Memory B cell (primary cell): ENCODE data around the gene GABBR1.
A peak's percentile ranks its signal among the peaks of the same experiment; 100 is the strongest.
"Not testable (repeated sequence)": the region's sequence is repeated elsewhere in the genome, so short reads cannot be mapped to it uniquely, and the experiment has no call there.

ENCODE experiments used
- ATAC-seq: fragments of 150-1000 bp; cut with Tn5 transposase; 2 replicates; pipeline ENCODE4 v1.10.0; 2021; ENCODE audit warnings: low read depth, mild to moderate bottlenecking, moderate library complexity
- DNase-seq, 2 donors: peaks; one replicate each; pipeline ENCODE4 v3.0.0; 2022; ENCODE audit warnings: low spot score in 2 of 2
- H3K27ac Mint-ChIP-seq: one replicate; pipeline ENCODE4 v1.8.0; 2022; ENCODE audit warnings: mild to moderate bottlenecking, moderate library complexity, mixed read lengths
- H3K27me3 Mint-ChIP-seq: one replicate; pipeline ENCODE4 v1.8.0; 2022; ENCODE audit warnings: mixed read lengths
- H3K36me3 Mint-ChIP-seq: one replicate; pipeline ENCODE4 v1.8.0; 2022; ENCODE audit warnings: mild to moderate bottlenecking, mixed read lengths
- H3K4me1 Mint-ChIP-seq: one replicate; pipeline ENCODE4 v1.8.0; 2022; ENCODE audit warnings: mixed read lengths
- H3K4me3 Mint-ChIP-seq: one replicate; pipeline ENCODE4 v1.8.0; 2022; ENCODE audit warnings: mild to moderate bottlenecking, moderate library complexity, mixed read lengths
- H3K9me3 Mint-ChIP-seq: one replicate; pipeline ENCODE4 v1.8.0; 2022; ENCODE audit warnings: mixed read lengths

The GABBR1 gene

GRCh38 chr6:29632789-29633533 is at the start of gene GABBR1:
TSS of gene GABBR1 (minus strand) at chr6:29633183. CDS start at chr6:29632385, 798 bp downstream.
- peak; percentile 72 for ATAC-seq
- H3K9me3 Mint-ChIP-seq, result no peaks in the 10 kb centered on the region
- peak within 1 kb of the TSS; percentile 76 for H3K27ac Mint-ChIP-seq
- DNase-seq, result peak; percentile 57 to 64
- H3K4me1 Mint-ChIP-seq, result peaks cover 52% of the 10 kb centered on the region
- no peaks in the 10 kb centered on the region for H3K27me3 Mint-ChIP-seq
- H3K36me3 Mint-ChIP-seq, result peaks cover 2% of the 10 kb centered on the region
- H3K4me3 Mint-ChIP-seq, result peak within 1 kb of the TSS; percentile 91

DNA sequence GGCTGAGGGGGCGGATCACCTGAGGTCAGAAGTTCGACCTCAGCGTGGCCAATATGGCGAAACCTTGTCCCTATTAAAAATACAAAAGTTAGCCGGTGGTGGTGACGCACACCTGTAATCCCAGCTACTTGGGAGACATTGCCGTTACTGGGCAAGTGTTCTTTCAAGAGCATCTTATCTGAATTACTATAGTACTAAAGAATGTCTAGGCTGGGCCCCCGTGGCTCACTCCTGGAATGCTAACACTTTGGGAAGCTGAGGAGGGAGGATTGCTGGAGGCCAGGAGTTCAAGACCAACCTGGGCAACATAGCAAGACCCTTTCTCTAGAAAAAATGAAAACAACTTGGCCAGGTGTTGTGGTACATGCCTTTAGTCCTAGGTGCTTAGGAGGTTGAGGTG is 48.8 kb upstream of the GABBR1 start:
- no peaks in the 10 kb centered on the region for H3K4me1 Mint-ChIP-seq
- H3K36me3 Mint-ChIP-seq, result no peaks in the 10 kb centered on the region
- H3K4me3 Mint-ChIP-seq, result no peak overlapping the region
- no peak for ATAC-seq
- H3K9me3 Mint-ChIP-seq, result no peaks in the 10 kb centered on the region
- peaks cover 4% of the 10 kb centered on the region for H3K27me3 Mint-ChIP-seq
- H3K27ac Mint-ChIP-seq, result no peak overlapping the region
- no peak for DNase-seq

GRCh38 chr6:29680904-29681303 is 47.9 kb upstream of the GABBR1 start, which contains the start of gene ZFP57:
TSS of gene ZFP57 (minus strand) at chr6:29681152. CDS start at chr6:29677003, 4,149 bp downstream.
- H3K4me1 Mint-ChIP-seq, result no peaks in the 10 kb centered on the region
- DNase-seq (no peak), ATAC-seq (no peak)
- H3K36me3 Mint-ChIP-seq, result no peaks in the 10 kb centered on the region
- H3K27ac Mint-ChIP-seq, result no peak within 1 kb of the TSS
- H3K27me3 Mint-ChIP-seq, result peaks cover 4% of the 10 kb centered on the region
- no peaks in the 10 kb centered on the region for H3K9me3 Mint-ChIP-seq
- H3K4me3 Mint-ChIP-seq, result no peak within 1 kb of the TSS

DNA sequence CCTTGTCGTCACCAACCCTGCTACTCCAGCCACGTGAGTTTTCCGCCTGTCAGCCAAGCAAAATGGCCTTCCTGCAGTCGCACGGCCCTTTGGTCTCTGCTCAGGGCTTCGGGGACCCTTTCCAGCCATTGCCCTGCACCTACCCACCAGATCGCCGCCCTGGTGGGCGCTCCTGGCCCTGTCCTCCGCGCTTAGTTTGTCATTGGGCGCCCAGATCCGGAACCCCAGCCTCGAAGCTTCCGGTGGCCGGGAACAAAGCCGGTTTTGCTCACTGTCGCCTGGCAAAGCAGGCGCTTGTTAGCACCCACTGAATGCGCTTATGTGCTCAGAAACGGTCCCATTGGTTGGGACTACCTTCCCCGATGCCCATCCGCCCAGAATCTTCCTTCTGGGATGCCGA is 47.4 kb upstream of the GABBR1 start:
- ATAC-seq (no peak), DNase-seq (no peak)
- Mint-ChIP-seq H3K4me1 (no peaks in the 10 kb centered on the region), H3K27ac (no peak overlapping the region), H3K27me3 (peaks cover 4% of the 10 kb centered on the region), H3K36me3 (no peaks in the 10 kb centered on the region), H3K9me3 (no peaks in the 10 kb centered on the region), H3K4me3 (no peak overlapping the region)

DNA sequence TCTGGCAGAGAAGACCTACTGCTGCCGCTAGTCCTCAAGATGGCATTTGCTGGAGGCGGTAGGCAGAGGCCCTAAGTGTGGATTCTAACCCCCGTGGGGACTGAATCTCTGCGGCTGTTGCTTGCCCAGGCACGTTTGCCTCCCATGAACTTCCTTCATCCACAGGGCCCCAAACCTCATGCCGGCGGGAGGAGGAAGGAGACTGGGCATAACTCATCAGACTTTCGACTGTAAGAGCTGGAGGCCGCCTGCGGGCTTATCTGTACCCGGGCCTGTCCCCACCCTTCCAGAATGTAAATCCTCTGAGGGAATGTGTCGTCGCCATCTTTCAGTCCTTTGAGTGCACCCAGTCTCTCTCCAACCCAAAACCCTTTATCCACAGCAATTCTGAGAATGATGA is 47.0 kb upstream of the GABBR1 start:
- H3K36me3 Mint-ChIP-seq, result no peaks in the 10 kb centered on the region
- no peaks in the 10 kb centered on the region for H3K4me1 Mint-ChIP-seq
- H3K27me3 Mint-ChIP-seq, result peaks cover 4% of the 10 kb centered on the region
- H3K9me3 Mint-ChIP-seq, result no peaks in the 10 kb centered on the region
- H3K27ac Mint-ChIP-seq, result no peak overlapping the region
- DNase-seq, result no peak
- ATAC-seq, result no peak
- no peak overlapping the region for H3K4me3 Mint-ChIP-seq

DNA sequence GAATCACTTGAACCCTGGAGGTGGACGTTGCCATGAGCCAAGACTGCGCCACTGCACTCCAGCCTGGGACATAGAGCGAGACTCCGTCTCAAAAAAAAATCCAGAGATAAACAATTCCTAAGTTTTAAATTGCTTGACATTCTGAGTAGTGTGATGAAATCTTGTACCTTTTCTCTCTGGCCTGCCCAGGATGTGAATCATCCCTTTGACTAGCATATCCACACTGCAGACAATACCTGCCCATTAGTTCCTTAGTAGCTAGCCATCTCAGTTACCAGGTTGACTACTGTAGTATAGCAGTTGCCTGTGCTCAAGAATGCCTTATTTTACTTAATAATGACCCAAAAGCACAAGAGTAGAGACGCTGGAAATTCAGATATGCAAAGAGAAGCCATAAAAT is 45.1 kb upstream of the GABBR1 start:
- Mint-ChIP-seq H3K27ac (no peak overlapping the region), H3K4me1 (no peaks in the 10 kb centered on the region), H3K9me3 (no peaks in the 10 kb centered on the region), H3K27me3 (peaks cover 4% of the 10 kb centered on the region), H3K36me3 (no peaks in the 10 kb centered on the region), H3K4me3 (no peak overlapping the region)
- no peak for ATAC-seq
- no peak for DNase-seq

- no peak overlapping the region for H3K4me3 Mint-ChIP-seq
- no peaks in the 10 kb centered on the region for H3K4me1 Mint-ChIP-seq
- H3K27me3 Mint-ChIP-seq, result peaks cover 6% of the 10 kb centered on the region
- DNase-seq, result no peak
- H3K9me3 Mint-ChIP-seq, result no peaks in the 10 kb centered on the region
- H3K27ac Mint-ChIP-seq, result no peak overlapping the region
- ATAC-seq, result peak; percentile 24
- H3K36me3 Mint-ChIP-seq, result no peaks in the 10 kb centered on the region
Observed at GRCh38 chr6:29676981-29677601, 44.1 kb upstream of the GABBR1 start.

DNA sequence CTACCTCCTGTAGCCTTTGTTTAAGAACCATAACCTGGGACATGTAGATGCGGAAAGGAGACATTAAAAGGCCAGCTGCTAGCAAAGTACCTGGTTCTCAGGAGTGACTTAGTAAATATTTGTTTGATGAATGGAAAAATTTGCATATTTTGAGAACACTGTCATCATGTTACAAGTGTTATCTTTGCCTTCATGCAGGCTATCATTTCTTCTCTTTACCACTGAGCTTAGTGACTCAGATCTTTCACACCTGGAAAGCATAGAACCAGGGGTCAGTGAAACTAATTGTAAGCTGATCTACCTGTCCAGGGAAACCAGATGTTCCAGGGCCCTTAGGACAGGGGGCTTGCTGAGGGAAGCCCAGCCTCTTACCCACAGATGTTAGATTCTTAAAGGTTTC is 42.6 kb upstream of the GABBR1 start:
- DNase-seq, result no peak
- Mint-ChIP-seq H3K27me3 (peaks cover 8% of the 10 kb centered on the region), H3K4me1 (no peaks in the 10 kb centered on the region), H3K36me3 (no peaks in the 10 kb centered on the region), H3K4me3 (no peak overlapping the region), H3K9me3 (no peaks in the 10 kb centered on the region), H3K27ac (no peak overlapping the region)
- no peak for ATAC-seq

DNA sequence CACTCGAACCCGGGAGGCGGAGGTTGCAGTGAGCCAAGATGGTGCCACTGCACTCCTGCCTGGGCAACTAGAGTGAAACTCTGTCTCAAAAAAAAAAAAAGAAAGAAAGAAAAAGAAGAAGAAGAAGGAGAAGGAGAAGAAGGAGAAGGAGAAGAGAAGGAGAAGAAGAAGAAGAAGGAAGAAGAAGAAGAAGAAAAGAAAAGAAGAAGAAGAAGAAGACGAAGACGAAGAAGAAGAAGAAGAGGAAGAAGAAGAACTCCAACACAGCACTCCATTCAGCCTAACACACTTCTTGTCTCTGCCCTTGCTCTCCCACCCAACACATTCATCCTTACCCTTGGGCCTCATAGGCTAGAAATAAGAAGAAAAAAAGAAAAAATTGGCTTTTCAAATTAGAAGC is 41.0 kb upstream of the GABBR1 start:
- ATAC-seq (no peak), DNase-seq (no peak)
- no peaks in the 10 kb centered on the region for H3K4me1 Mint-ChIP-seq
- H3K4me3 Mint-ChIP-seq, result no peak overlapping the region
- peaks cover 8% of the 10 kb centered on the region for H3K27me3 Mint-ChIP-seq
- H3K9me3 Mint-ChIP-seq, result no peaks in the 10 kb centered on the region
- no peak overlapping the region for H3K27ac Mint-ChIP-seq
- H3K36me3 Mint-ChIP-seq, result no peaks in the 10 kb centered on the region

GRCh38 chr6:29673161-29673560 is 40.2 kb upstream of the GABBR1 start:
- H3K27ac Mint-ChIP-seq, result no peak overlapping the region
- peaks cover 8% of the 10 kb centered on the region for H3K27me3 Mint-ChIP-seq
- no peak for ATAC-seq
- no peaks in the 10 kb centered on the region for H3K36me3 Mint-ChIP-seq
- no peak overlapping the region for H3K4me3 Mint-ChIP-seq
- H3K4me1 Mint-ChIP-seq, result no peaks in the 10 kb centered on the region
- no peaks in the 10 kb centered on the region for H3K9me3 Mint-ChIP-seq
- DNase-seq, result no peak

GRCh38 chr6:29672116-29672515 is 39.1 kb upstream of the GABBR1 start:
- not testable (repeated sequence) for DNase-seq, H3K27ac Mint-ChIP-seq, H3K27me3 Mint-ChIP-seq, H3K9me3 Mint-ChIP-seq, H3K4me1 Mint-ChIP-seq, ATAC-seq, H3K4me3 Mint-ChIP-seq, H3K36me3 Mint-ChIP-seq

DNA sequence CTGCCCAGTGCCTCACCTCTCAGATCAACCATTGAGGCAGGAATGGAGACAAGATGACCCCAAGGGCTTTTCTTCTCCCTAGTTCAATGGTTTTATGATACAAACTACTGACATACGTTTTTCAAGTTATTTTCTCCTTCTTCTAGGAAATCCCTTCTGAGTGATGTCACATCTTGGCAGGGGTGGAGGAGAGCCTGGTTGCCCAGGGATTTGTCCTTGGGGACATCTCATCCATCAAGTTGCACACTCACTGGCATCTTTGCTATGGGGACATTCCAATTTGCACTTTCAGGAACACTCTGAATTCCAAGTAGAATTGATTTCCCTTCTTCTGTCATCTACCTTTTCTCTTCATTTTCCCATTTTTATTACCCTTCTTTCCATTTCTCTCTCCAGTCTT is 38.0 kb upstream of the GABBR1 start:
- DNase-seq (no peak), ATAC-seq (no peak)
- Mint-ChIP-seq H3K9me3 (no peaks in the 10 kb centered on the region), H3K4me3 (no peak overlapping the region), H3K36me3 (no peaks in the 10 kb centered on the region), H3K4me1 (peaks cover 4% of the 10 kb centered on the region), H3K27me3 (peaks cover 8% of the 10 kb centered on the region), H3K27ac (no peak overlapping the region)

DNA sequence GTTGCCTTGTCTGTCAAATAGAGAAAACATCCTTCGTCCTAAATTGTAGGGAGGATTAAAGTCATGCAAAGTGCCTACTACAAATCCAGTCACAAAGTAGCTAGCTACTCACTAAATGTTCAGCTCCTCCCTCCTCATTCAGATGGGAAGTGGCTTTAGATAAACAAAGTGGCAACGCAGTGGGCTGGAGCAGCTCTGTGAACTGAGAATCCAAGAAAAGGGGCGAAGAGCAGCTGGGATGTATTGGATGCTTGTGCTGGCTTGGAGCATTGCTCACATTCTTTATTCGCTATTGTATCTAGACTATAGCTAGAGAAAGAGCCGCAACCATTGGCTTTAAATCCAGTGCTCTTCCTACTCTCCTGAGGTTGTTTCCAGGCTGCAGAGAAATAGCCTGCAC is 34.2 kb upstream of the GABBR1 start:
- H3K36me3 Mint-ChIP-seq, result no peaks in the 10 kb centered on the region
- H3K27ac Mint-ChIP-seq, result no peak overlapping the region
- no peak overlapping the region for H3K4me3 Mint-ChIP-seq
- ATAC-seq (no peak), DNase-seq (no peak)
- H3K27me3 Mint-ChIP-seq, result peaks cover 6% of the 10 kb centered on the region
- H3K4me1 Mint-ChIP-seq, result peaks cover 4% of the 10 kb centered on the region
- H3K9me3 Mint-ChIP-seq, result no peaks in the 10 kb centered on the region

- Mint-ChIP-seq H3K4me1 (peaks cover 4% of the 10 kb centered on the region), H3K9me3 (no peaks in the 10 kb centered on the region), H3K4me3 (no peak overlapping the region), H3K27ac (no peak overlapping the region), H3K27me3 (peaks cover 6% of the 10 kb centered on the region), H3K36me3 (no peaks in the 10 kb centered on the region)
- ATAC-seq (no peak), DNase-seq (no peak)
Observed at GRCh38 chr6:29666826-29667130, 33.8 kb upstream of the GABBR1 start.
